Stimulated activated CD8-positive, alpha-beta memory T cell treated with anti-CD3 and anti-CD28 coated beads, Interleukin-12 subunit alpha, Interleukin-12 subunit beta, amount 100 ng/mL, for 24 hours (primary cell): ENCODE results near the gene TCIRG1.

Source experiments
- DNase-seq: peaks from one replicate; pipeline ENCODE4 v3.0.0-alpha.2; 2020; ENCODE audit errors: extremely low read depth

TCIRG1 gene

GRCh38 chr11:68006606-68007166 lies 32.1 kb upstream of the TCIRG1 start:
- DNase-seq = no peak

- no peak for DNase-seq
These were observed 31.1 kb upstream of the TCIRG1 start for GRCh38 chr11:68007498-68008380.

GRCh38 chr11:68008381-68009337 lies 30.2 kb upstream of the TCIRG1 start:
- DNase-seq = no peak

GRCh38 chr11:68009391-68010089 lies 29.3 kb upstream of the TCIRG1 start:
- no peak for DNase-seq

GRCh38 chr11:68010090-68011041 lies 28.5 kb upstream of the TCIRG1 start, which contains the start of gene ALDH3B1:
ALDH3B1 (plus strand) TSS chr11:68010327; CDS start chr11:68015298, 4,971 bp downstream.
- DNase-seq = no peak

- no peak for DNase-seq
These were observed 27.5 kb upstream of the TCIRG1 start for GRCh38 chr11:68011051-68011943.

GRCh38 chr11:68012044-68012842 lies 26.6 kb upstream of the TCIRG1 start:
- DNase-seq = no peak

GRCh38 chr11:68012843-68013610 lies 25.8 kb upstream of the TCIRG1 start:
- no peak for DNase-seq

- DNase-seq = no peak
These were observed 25.1 kb upstream of the TCIRG1 start for GRCh38 chr11:68013611-68014156.

- no peak for DNase-seq
These were observed 24.5 kb upstream of the TCIRG1 start for GRCh38 chr11:68014157-68014946.

- DNase-seq = no peak
These were observed 23.8 kb upstream of the TCIRG1 start for GRCh38 chr11:68014947-68015447.

GRCh38 chr11:68015467-68015866 lies 23.4 kb upstream of the TCIRG1 start:
- DNase-seq = no peak

- DNase-seq = no peak
These were observed 22.5 kb upstream of the TCIRG1 start for GRCh38 chr11:68016161-68016903.

GRCh38 chr11:68016904-68017817 lies 21.7 kb upstream of the TCIRG1 start:
- DNase-seq = no peak
